Measurements from ENCODE around the gene SLC13A4. TPM values are rescaled to one million over a fixed set of nuclear protein-coding genes. Genes with fewer than 3 reads are reported as not detected.
"Not testable (repeated sequence)": the region's sequence is repeated elsewhere in the genome, so short reads cannot be mapped to it uniquely, and the experiment has no call there.

SLC13A4 gene
- polyA plus RNA-seq, 1 donor (not counting 4 experiments of a cell fraction or from before 2014, with no cell fraction given) = 0.12 TPM

GRCh38 chr7:135697276-135698049, 30.5 kb downstream of the SLC13A4 start:
- Histone ChIP-seq H2AFZ (ENCODE audit: control insufficient read depth, low read length) (no peak overlapping the region), H3K79me2 (ENCODE audit: control insufficient read depth, insufficient read depth, low read length) (no peaks in the 10 kb centered on the region), H3K27ac (ENCODE audit: control insufficient read depth, insufficient read depth, low read length) (no peak overlapping the region), H3K4me1 (ENCODE audit: control insufficient read depth, extremely low read depth, insufficient read depth, low read length) (no peaks in the 10 kb centered on the region), H3K4me2 (ENCODE audit: control insufficient read depth, extremely low read depth, insufficient read depth, low read depth, low read length) (no peak overlapping the region), H3K4me3 (ENCODE audit: control insufficient read depth in 2 of 3, extremely low read depth in 1 of 3, insufficient read depth in 2 of 3, low read depth in 1 of 3, low read length in 3 of 3) (no peak overlapping the region), H3K9ac (ENCODE audit: control insufficient read depth, extremely low read depth, insufficient read depth, low read length) (no peak overlapping the region), H3K9me1 (ENCODE audit: control insufficient read depth, extremely low read depth, insufficient read depth, low read length) (no peaks in the 10 kb centered on the region), H3K9me3 (ENCODE audit: control insufficient read depth, low read depth, low read length) (no peaks in the 10 kb centered on the region), H3K27me3 (ENCODE audit: control insufficient read depth, extremely low read depth, insufficient read depth, low read length) (no peaks in the 10 kb centered on the region), H3K36me3 (ENCODE audit: control insufficient read depth in 2 of 2, extremely low read depth in 1 of 2, insufficient read depth in 2 of 2, low read length in 2 of 2) (peaks cover 0 to 2% of the 10 kb centered on the region in 2 experiments), H4K20me1 (ENCODE audit: control insufficient read depth, extremely low read depth, insufficient read depth, low read length) (no peaks in the 10 kb centered on the region)
- DNase-seq (ENCODE audit: low read depth, low spot score) (no peak), FAIRE-seq (no peak)
- dilution Hi-C loops (cut with MboI; ENCODE audit: extremely low pct_ligation_motif_present, low sequenced_read_pairs) = no loop called here
- TF ChIP-seq EZH2 (IDR thresholded peaks at IDR 0.05; ENCODE audit: low read length) = no peak
- TF ChIP-seq, protein P1, sequence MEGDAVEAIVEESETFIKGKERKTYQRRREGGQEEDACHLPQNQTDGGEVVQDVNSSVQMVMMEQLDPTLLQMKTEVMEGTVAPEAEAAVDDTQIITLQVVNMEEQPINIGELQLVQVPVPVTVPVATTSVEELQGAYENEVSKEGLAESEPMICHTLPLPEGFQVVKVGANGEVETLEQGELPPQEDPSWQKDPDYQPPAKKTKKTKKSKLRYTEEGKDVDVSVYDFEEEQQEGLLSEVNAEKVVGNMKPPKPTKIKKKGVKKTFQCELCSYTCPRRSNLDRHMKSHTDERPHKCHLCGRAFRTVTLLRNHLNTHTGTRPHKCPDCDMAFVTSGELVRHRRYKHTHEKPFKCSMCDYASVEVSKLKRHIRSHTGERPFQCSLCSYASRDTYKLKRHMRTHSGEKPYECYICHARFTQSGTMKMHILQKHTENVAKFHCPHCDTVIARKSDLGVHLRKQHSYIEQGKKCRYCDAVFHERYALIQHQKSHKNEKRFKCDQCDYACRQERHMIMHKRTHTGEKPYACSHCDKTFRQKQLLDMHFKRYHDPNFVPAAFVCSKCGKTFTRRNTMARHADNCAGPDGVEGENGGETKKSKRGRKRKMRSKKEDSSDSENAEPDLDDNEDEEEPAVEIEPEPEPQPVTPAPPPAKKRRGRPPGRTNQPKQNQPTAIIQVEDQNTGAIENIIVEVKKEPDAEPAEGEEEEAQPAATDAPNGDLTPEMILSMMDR (optimal IDR thresholded peaks at IDR 0.05 in 1 of 3, IDR thresholded peaks at IDR 0.05 in 1 of 3, conservative IDR thresholded peaks at IDR 0.05 in 1 of 3; ENCODE audit: extremely low read depth in 1 of 3, insufficient read depth in 2 of 3, low read length in 3 of 3) = no peak

DNA sequence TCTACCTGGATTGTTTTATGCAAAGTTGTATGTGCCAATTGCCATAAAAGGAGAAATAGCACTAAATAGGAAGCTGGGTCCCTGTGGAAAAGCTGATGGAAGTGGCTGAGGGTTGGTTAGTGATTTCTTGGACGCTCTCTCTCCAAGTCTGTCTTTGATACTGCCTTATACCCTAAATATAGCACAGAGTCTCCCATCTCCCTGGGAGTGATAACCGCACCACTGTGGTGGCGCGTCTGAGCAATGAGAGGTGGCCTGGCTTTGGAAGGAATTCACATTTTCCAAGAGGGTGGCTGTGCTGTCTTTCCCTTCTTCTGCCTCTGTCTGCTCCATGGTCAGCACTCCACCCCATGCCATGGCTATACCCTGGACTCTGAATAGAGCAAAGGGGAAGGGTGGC, 34.4 kb downstream of the SLC13A4 start:
- no peaks in the 10 kb centered on the region for H3K9me1 ChIP-seq (ENCODE audit: control insufficient read depth, extremely low read depth, insufficient read depth, low read length)
- no peak overlapping the region for H3K4me3 ChIP-seq (ENCODE audit: control insufficient read depth in 2 of 3, extremely low read depth in 1 of 3, insufficient read depth in 2 of 3, low read depth in 1 of 3, low read length in 3 of 3)
- no peaks in the 10 kb centered on the region for H3K9me3 ChIP-seq (ENCODE audit: control insufficient read depth, low read depth, low read length)
- H3K9ac ChIP-seq (ENCODE audit: control insufficient read depth, extremely low read depth, insufficient read depth, low read length) = no peak overlapping the region
- H3K27me3 ChIP-seq (ENCODE audit: control insufficient read depth, extremely low read depth, insufficient read depth, low read length) = no peaks in the 10 kb centered on the region
- TF ChIP-seq EZH2 (IDR thresholded peaks at IDR 0.05; ENCODE audit: low read length) = no peak
- TF ChIP-seq, protein P1 (optimal IDR thresholded peaks at IDR 0.05 in 1 of 3, IDR thresholded peaks at IDR 0.05 in 1 of 3, conservative IDR thresholded peaks at IDR 0.05 in 1 of 3; ENCODE audit: extremely low read depth in 1 of 3, insufficient read depth in 2 of 3, low read length in 3 of 3) = no peak
- no peak overlapping the region for H3K27ac ChIP-seq (ENCODE audit: control insufficient read depth, insufficient read depth, low read length)
- FAIRE-seq = no peak
- peaks cover 5% of the 10 kb centered on the region for H3K4me1 ChIP-seq (ENCODE audit: control insufficient read depth, extremely low read depth, insufficient read depth, low read length)
- no peaks in the 10 kb centered on the region for H3K79me2 ChIP-seq (ENCODE audit: control insufficient read depth, insufficient read depth, low read length)
- H4K20me1 ChIP-seq (ENCODE audit: control insufficient read depth, extremely low read depth, insufficient read depth, low read length) = no peaks in the 10 kb centered on the region
- H2AFZ ChIP-seq (ENCODE audit: control insufficient read depth, low read length) = no peak overlapping the region
- DNase-seq (ENCODE audit: low read depth, low spot score) = no peak
- dilution Hi-C loops (cut with MboI; ENCODE audit: extremely low pct_ligation_motif_present, low sequenced_read_pairs) = no loop called here
- H3K4me2 ChIP-seq (ENCODE audit: control insufficient read depth, extremely low read depth, insufficient read depth, low read depth, low read length) = no peak overlapping the region
- H3K36me3 ChIP-seq (ENCODE audit: control insufficient read depth in 2 of 2, extremely low read depth in 1 of 2, insufficient read depth in 2 of 2, low read length in 2 of 2) = no peaks in the 10 kb centered on the region

DNA sequence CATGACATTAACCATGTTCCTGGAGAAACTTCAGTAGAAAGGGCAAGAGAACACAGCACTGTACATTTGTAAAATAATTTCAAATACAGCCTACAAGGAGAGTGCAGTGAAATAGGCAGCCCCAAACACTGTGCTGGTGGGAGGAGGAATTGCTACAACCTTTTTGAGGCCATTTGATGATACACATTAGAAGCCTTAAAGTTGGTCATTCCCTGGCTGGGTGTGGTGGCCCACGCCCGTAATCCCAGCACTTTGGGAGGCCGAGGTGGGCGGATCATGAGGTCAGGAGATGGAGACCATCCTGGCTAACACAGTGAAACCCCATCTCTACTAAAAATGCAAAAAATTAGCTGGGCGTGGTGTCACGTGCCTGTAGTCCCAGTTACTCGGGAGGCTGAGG, 35.4 kb downstream of the SLC13A4 start:
- H3K27me3 ChIP-seq (ENCODE audit: control insufficient read depth, extremely low read depth, insufficient read depth, low read length); H4K20me1 ChIP-seq (ENCODE audit: control insufficient read depth, extremely low read depth, insufficient read depth, low read length); H3K79me2 ChIP-seq (ENCODE audit: control insufficient read depth, insufficient read depth, low read length); DNase-seq (ENCODE audit: low read depth, low spot score); H3K4me3 ChIP-seq (ENCODE audit: control insufficient read depth in 2 of 3, extremely low read depth in 1 of 3, insufficient read depth in 2 of 3, low read depth in 1 of 3, low read length in 3 of 3); FAIRE-seq; H3K9me1 ChIP-seq (ENCODE audit: control insufficient read depth, extremely low read depth, insufficient read depth, low read length); H3K4me1 ChIP-seq (ENCODE audit: control insufficient read depth, extremely low read depth, insufficient read depth, low read length); H3K36me3 ChIP-seq (ENCODE audit: control insufficient read depth in 2 of 2, extremely low read depth in 1 of 2, insufficient read depth in 2 of 2, low read length in 2 of 2); H3K9me3 ChIP-seq (ENCODE audit: control insufficient read depth, low read depth, low read length); dilution Hi-C loops (cut with MboI; ENCODE audit: extremely low pct_ligation_motif_present, low sequenced_read_pairs); H3K27ac ChIP-seq (ENCODE audit: control insufficient read depth, insufficient read depth, low read length); H3K4me2 ChIP-seq (ENCODE audit: control insufficient read depth, extremely low read depth, insufficient read depth, low read depth, low read length); H2AFZ ChIP-seq (ENCODE audit: control insufficient read depth, low read length); H3K9ac ChIP-seq (ENCODE audit: control insufficient read depth, extremely low read depth, insufficient read depth, low read length): not testable (repeated sequence)

Measured in keratinocyte (primary cell).